ENCODE data around the gene EFCAB11.

EFCAB11 gene, protein sequence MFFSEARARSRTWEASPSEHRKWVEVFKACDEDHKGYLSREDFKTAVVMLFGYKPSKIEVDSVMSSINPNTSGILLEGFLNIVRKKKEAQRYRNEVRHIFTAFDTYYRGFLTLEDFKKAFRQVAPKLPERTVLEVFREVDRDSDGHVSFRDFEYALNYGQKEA

GRCh38 chr14:89954070-89955021 lies at the start of gene EFCAB11:
TSS of gene EFCAB11 (minus strand) at chr14:89954730. CDS start at chr14:89954660, 70 bp downstream.
- DNase-seq: peak; percentile 99

DNA sequence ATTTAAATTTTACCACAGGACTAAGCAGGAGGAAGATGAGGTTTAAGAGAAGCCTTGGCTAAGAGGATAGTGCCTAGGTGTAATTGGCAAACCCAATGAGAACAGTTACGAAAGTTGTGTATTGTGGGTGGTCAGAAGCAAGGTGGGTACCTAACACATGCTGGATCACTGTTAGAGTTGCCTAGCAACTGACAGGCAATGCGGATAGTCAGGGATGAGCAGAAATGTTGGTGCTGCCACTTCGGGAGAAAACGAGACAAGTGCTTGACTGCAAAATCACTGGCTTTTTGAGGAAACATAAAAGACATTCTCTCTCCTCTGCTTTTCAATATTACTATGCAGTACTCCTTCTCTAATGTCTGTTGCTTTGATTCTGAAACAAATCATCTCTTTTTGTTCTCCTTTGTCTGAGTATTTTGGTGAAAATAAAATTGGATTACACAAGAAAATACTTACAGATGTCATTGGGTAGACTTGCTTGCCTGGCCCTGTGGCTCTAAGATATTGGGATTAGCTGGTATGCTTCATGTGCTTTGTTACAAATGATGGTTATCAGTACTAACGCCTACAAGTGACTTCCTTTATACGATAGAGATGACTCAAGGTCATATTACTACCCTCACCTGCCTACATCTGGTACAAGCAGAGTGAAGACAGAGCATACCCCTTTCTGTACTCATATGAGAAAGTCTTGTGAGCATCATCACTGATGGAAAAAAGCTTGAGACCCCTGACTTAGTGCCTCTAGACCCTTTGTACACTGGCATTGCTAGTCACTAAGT lies 49.2 kb upstream of the EFCAB11 start:
- no peak for DNase-seq

DNA sequence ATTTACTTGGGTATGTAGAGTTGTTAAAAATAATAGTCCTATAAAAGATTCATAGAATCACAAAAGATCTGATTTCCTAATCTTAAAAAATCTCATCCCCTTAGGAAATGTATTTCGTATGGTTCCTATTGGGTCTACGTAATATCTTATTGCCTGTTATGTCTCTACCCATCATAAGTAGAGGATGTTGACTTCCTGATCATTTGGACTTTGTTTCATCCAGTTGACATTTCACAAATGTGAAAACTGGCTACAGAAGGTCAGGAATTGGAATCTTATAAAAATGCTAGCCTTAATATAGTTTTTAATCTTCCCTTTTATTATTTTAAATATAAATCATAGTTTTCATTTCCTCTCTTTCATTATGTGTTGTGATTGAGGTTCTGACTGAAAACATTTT lies 46.4 kb upstream of the EFCAB11 start:
- DNase-seq: no peak

DNA sequence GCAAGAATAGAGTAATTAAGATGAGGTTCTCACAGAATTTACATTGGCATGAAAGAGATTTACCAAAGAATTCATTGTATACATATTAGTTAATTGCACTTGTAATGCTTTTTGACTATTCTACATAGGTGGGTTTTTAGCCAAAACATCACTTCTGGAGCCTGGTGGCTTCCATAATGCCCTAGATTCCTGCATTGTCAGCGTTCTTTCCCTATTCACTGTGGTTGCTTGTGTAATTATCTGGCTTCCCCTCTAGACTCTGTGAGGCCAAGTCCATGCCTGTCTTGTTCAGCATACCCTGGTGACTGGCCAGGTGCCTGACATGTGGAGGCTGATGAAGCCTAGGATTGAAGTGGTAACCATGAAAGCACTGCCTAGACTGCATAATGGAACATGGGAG lies 42.4 kb upstream of the EFCAB11 start:
- DNase-seq: no peak

DNA sequence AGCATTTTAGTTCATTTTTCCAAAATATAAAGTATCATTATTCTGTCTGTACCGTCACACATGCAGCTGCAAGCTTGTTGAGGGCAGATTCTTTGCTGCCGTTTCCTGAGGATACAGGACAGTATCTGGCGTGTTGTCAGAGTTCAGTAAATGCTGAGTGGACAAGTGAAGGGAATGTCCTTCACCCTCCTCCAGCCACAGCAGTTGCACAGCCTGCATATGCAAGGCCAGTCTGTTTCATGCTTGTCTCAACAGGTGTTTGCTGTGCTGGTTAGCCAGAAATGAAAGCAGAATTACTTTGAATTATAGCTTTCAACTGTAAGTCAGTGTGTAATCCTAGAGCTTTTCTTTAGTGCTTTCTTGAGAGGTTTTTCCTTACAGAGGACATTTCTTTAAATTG lies 37.7 kb upstream of the EFCAB11 start:
- no peak for DNase-seq

- DNase-seq: no peak
Observed at GRCh38 chr14:89990623-89991275, 36.2 kb upstream of the EFCAB11 start.

- no peak for DNase-seq
Observed at GRCh38 chr14:89990218-89990617, 35.7 kb upstream of the EFCAB11 start.

- no peak for DNase-seq
Observed at GRCh38 chr14:89988787-89989186, 34.3 kb upstream of the EFCAB11 start.

DNA sequence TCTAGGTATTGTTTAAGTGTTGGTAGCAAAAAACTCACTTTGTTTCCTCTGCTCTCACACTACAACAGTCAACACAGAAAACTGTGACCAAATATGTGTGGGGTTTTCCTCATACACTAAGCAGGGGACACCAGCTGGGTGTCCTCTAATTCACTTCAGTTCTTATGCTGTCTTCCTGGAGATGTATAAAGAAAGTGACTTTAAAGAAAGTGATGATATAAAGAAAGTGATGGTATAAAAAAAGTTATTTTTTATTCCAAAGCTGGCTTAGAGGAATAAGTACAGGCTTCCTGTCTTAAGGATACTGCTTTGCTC lies 32.6 kb upstream of the EFCAB11 start:
- no peak for DNase-seq

DNA sequence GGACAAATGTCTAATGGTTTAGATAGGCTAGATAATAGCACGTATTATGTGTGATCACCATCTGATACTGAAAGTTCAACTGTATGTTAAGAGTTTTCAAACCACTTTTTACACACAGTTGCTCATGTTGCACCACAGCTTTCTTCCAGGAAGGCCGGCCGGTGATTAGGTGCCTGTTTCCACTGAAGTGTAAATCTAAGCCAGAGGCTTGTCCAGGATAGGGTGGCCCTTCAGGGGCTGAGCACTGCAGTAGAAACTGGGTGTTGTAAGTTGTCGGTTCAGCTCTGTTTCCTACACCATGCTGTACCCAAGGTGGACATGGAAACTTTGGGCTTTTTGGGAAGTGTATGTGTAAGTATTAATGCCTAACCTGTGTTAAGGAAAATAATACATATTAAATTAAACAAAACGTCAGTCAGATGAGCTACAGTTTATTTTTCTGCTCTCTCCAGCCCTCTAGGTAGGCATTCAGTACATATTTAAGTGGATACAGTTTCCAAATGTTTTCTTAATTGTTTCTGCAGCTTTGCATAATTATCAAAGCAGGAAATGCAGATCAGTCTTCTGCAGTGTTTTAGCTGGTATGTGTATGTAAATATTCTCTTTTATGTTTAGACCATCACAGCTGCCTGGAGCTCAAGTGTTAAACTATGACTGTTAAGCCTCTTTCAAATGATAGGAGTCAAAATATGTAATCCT lies 32.1 kb upstream of the EFCAB11 start:
- peak; percentile 4 for DNase-seq

DNA sequence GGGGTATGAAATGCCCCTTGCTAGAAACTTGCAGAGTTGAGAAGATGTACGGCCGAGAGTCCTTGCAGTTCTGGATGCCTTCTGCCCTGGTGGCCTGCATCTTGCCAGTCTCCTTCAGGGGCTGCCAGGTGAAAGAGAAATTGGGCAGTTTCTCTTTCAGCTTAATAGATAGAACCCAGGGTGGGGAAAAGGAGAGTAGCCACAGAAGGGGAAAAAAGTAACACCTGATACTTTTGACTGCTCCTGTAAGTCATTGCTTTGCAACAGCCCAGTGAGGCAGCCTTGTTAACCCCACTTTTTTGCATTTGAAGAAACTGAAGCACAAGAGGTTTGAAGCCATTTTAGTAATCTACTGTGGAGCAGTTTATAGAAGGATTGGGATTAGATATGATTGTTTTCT lies 28.8 kb upstream of the EFCAB11 start:
- no peak for DNase-seq

DNA sequence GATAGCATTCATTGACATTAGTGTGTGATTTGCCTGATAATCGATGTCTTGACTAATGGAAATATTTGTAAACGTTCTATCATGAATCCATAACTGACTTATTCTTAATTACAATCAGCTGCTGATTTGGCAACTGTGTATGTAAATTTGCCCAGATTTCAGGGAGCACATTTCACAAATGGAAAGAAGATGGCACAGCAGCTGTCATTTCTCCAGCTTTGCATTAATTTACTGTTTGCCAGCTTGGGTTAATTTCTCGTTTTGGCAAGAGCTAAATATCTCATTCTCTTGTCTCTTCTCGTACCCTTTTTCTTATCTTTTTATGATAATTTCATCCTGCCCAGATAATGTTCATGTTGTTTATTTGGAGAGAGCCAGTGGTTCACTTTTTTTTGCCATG lies 24.1 kb upstream of the EFCAB11 start:
- no peak for DNase-seq

GRCh38 chr14:89977668-89978067 lies 23.1 kb upstream of the EFCAB11 start:
- no peak for DNase-seq

DNA sequence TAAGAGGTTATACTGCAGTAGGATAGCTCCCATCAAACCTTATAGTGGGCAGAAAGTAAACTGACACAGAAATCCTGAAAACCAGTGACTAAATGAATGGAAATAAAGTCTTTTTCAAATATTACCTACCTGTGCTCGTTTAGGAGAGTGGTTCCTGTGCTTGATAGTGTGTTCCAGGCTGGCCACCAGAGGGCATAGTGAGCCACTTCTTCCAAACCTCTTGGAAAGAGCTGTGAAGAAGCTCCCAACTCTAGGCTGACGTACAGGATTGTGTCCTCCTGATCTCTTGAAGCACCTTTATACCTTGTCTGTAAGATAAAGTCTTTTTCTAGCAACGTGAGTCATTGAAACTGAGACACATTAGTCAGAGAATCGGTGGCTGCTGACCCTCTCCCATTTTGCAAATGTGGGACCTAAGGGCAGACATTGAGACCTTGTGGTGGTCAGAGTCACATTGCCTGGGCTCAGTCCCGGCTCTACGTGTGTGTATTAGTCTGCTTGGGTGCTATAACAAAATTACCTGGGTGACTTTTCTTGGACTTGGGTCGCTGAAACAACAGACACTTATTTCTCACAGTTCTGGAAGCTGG lies 18.8 kb upstream of the EFCAB11 start:
- DNase-seq: peak; percentile 13

DNA sequence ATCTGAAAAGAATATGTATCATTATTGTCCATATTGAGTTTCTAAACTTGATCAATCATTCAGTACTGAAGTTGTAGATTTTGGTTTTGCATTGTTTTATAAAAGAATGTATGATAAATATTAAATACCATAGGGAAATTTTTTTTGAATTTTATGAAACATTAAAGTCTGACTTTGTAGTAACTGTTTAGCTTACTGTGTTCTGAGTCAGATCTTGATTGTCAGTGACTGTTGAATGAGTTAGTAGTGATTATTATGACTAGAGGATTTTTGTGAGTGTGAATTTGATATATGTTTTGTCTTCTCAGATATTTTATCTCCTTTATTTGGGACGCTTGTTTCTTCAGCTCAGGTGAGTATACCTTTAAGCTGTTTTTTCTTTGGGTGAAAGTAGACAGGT lies 11.3 kb upstream of the EFCAB11 start:
- DNase-seq: no peak

GRCh38 chr14:89963288-89963978 lies 8.9 kb upstream of the EFCAB11 start:
- DNase-seq: no peak

- no peak for DNase-seq
Observed at GRCh38 chr14:89960914-89961313, 6.4 kb upstream of the EFCAB11 start.

GRCh38 chr14:89959853-89960445 lies 5.4 kb upstream of the EFCAB11 start:
- DNase-seq: no peak

- DNase-seq: no peak
Observed at GRCh38 chr14:89958966-89959365, 4.4 kb upstream of the EFCAB11 start.

GRCh38 chr14:89957791-89958190 lies 3.3 kb upstream of the EFCAB11 start:
- DNase-seq: no peak

- no peak for DNase-seq
Observed at GRCh38 chr14:89957376-89957775, 2.8 kb upstream of the EFCAB11 start.

Data from NCI-H526 treated with DMSO at 0.1 percent for 48 hours (cell line).